CD8-positive, alpha-beta memory T cell (primary cell): ENCODE results near the gene C2CD4C. TPM values are rescaled to one million over a fixed set of nuclear protein-coding genes. Genes with fewer than 3 reads are reported as not detected.

Experiments
- CTCF ChIA-PET: fragments of 350-600 bp; sonication (Branson Sonifier 250); formaldehyde crosslinking; loops from one replicate; lab custom pipeline; 2021; ENCODE audit warnings: antibody characterized with exemption; lab: Charles Lee
- POLR2A ChIA-PET: fragments of 350-600 bp; sonication (Branson Sonifier 250); formaldehyde crosslinking; loops from one replicate; lab custom pipeline; 2021; ENCODE audit warnings: antibody characterized with exemption; lab: Charles Lee
- DNase-seq, 5 donors: peaks; one replicate each; pipeline versions ENCODE4 v3.0.0 to v3.0.0-alpha.2; 2020 to 2022; ENCODE audit warnings: mixed read lengths in 1 of 5
- H3K27ac ChIP-seq: one replicate; pipeline ENCODE4 v1.7.0; 2013; ENCODE audit warnings: low read depth, mild to moderate bottlenecking, low read length, moderate library complexity
- H3K27me3 ChIP-seq: 2 replicates; pipeline ENCODE4 v1.7.0; 2013; ENCODE audit warnings: low read length, mild to moderate bottlenecking; ENCODE audit not compliant: insufficient read depth, poor library complexity, severe bottlenecking
- H3K36me3 ChIP-seq: 2 replicates; pipeline ENCODE4 v1.7.0; 2013; ENCODE audit warnings: mild to moderate bottlenecking, low read length, moderate library complexity; ENCODE audit not compliant: insufficient read depth
- H3K4me1 ChIP-seq: 2 replicates; pipeline ENCODE4 v1.7.0; 2013; ENCODE audit warnings: mild to moderate bottlenecking, low read length, moderate library complexity; ENCODE audit not compliant: insufficient read depth
- H3K4me3 ChIP-seq: 2 replicates; pipeline ENCODE4 v1.7.0; 2013; ENCODE audit warnings: mild to moderate bottlenecking, low read length
- H3K9me3 ChIP-seq: 2 replicates; pipeline ENCODE4 v1.7.0; 2013; ENCODE audit warnings: mild to moderate bottlenecking, low read length
- H3K27ac Mint-ChIP-seq, 8 donors: one replicate each; pipeline ENCODE4 v1.8.0; 2020 to 2021; ENCODE audit warnings: mixed read lengths in 8 of 8, mild to moderate bottlenecking in 6 of 8, inconsistent platforms in 3 of 8, moderate library complexity in 3 of 8
- H3K27me3 Mint-ChIP-seq, 2 donors: one replicate each; pipeline ENCODE4 v1.8.0; 2020 to 2021; ENCODE audit warnings: mixed read lengths in 2 of 2, mild to moderate bottlenecking in 1 of 2, moderate library complexity in 1 of 2
- H3K36me3 Mint-ChIP-seq, 3 donors: one replicate each; pipeline ENCODE4 v1.8.0; 2020 to 2021; ENCODE audit warnings: mixed read lengths in 3 of 3, inconsistent platforms in 1 of 3, mild to moderate bottlenecking in 1 of 3
- H3K4me1 Mint-ChIP-seq, 3 donors: one replicate each; pipeline ENCODE4 v1.8.0; 2020 to 2021; ENCODE audit warnings: mixed read lengths in 3 of 3, inconsistent platforms in 1 of 3, mild to moderate bottlenecking in 1 of 3
- H3K4me3 Mint-ChIP-seq, 7 donors: one replicate each; pipeline ENCODE4 v1.8.0; 2020 to 2021; ENCODE audit warnings: mixed read lengths in 7 of 7, mild to moderate bottlenecking in 6 of 7, moderate library complexity in 4 of 7, inconsistent platforms in 2 of 7
- H3K9me3 Mint-ChIP-seq, 5 donors: one replicate each; pipeline ENCODE4 v1.8.0; 2020 to 2022; ENCODE audit warnings: mixed read lengths in 5 of 5, mild to moderate bottlenecking in 3 of 5, moderate library complexity in 2 of 5, inconsistent platforms in 1 of 5
- polyA plus RNA-seq: library from polyadenylated mRNA; unstranded; fragments of 300-500 nt; fragmentation: Illumina TruSeq; gene quantifications from one replicate; pipeline ENCODE4 v1.2.3, GENCODE V29; 2021
- total RNA-seq, 2 experiments: library from RNA; stranded (reverse); gene quantifications; one replicate each; pipeline ENCODE4 v1.2.3, GENCODE V29; 2021

C2CD4C gene, protein sequence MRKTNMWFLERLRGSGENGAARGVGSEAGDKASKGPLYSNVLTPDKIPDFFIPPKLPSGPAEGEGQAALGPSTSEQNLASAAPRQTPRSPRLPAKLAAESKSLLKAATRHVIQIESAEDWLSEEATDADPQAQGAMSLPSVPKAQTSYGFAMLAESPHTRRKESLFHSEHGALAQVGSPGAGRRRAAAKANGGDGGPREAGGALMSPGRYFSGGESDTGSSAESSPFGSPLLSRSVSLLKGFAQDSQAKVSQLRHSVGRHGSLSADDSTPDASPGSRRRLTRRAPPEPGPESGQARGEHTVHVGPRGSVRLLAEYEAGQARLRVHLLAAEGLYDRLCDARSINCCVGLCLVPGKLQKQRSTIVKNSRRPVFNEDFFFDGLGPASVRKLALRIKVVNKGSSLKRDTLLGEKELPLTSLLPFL
- total RNA-seq (not detected), polyA plus RNA-seq (not detected)

DNA sequence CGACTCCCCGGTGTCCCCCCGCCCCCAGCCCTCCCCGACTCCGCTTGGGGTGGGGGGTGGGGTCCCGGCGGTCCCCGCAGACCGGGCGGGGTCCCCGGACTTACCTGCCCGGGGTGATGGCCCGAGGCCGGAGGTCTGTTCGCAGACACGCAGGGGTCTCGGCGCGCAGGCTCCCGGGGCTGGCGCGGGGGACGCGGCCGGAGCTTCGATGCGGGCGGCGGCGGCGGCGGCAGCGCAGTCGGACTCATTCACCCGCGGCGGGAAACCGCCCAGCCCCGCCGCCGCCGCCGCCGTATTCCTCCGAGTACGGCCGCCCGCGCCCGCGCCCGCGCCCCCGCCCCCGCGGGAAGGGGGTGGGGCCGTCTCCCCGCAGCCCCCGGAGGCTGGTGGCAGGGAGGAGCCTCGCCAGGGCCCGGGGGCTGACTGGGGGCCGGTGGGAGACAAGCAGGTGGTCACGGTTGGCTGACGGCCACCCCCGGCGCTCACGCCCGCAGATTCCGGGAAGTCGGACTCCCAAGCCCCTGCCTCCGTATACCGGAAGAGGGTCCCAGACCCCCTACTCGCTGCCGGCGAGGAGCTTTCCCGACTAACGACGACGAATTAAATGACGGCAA is at the start of gene C2CD4C:
TSS of gene C2CD4C (minus strand) at position 246 of the 614 bp plus-strand sequence. CDS start 786 bp downstream, outside the sequence.
- Histone ChIP-seq H3K4me3 (peak within 1 kb of the TSS; percentile 15), H3K9me3 (no peaks in the 10 kb centered on the region), H3K36me3 (no peaks in the 10 kb centered on the region), H3K27me3 (peaks cover 13% of the 10 kb centered on the region), H3K4me1 (peaks cover 6% of the 10 kb centered on the region), H3K27ac (no peak within 1 kb of the TSS)
- Mint-ChIP-seq H3K9me3 (peaks cover 0 to 2% (median 0%) of the 10 kb centered on the region in 5 donors), H3K36me3 (no peaks in the 10 kb centered on the region), H3K27me3 (peaks cover 11 to 21% of the 10 kb centered on the region in 2 donors), H3K27ac (peak within 1 kb of the TSS in 6 of 8 donors; percentile 45 to 80 (median 56)), H3K4me1 (peaks cover 6 to 7% (median 6%) of the 10 kb centered on the region in 3 donors), H3K4me3 (peak within 1 kb of the TSS; percentile 56 to 91 (median 86))
- ChIA-PET POLR2A (no interaction called here), CTCF (no interaction called here)
- DNase-seq: peak in 2 of 5 donors; percentile 25 to 44

DNA sequence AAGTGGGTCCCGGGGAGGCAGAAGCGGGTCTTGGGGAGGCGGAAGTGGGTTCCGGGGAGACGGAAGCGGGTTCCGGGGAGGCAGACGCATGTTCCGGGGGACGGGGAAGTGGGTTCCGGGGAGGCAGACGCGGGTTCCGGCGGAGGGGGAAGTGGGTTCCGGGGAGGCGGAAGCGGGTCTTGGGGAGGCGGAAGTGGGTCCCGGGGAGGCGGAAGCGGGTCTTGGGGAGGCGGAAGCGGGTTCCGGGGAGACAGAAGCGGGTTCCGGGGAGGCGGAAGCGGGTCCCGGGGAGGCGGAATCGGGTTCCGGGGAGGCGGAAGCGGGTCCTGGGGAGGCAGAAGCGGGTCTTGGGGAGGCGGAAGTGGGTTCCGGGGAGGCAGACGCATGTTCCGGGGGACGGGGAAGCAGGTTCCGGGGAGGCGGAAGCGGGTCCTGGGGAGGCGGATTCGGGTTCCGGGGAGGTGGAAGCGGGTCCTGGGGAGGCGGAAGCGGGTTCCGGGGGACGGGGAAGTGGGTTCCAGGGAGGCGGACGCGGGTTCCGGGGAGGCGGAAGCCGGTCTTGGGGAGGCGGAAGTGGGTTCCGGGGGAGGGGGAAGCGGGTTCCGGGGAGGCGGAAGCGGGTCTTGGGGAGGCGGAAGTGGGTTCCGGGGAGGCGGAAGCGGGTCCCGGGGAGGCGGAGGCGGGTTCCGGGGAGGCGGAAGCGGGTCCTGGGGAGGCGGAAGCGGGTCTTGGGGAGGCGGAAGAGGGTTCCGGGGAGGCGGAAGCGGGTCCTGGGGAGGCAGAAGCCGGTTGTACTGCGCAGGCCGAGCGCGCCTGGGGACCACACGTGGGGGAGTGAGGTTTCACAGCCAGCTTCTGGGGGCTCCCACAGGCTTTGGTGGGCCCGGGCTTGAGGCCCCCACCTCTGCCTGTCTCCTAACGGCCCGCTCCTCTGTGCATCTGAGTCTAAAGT is 49.4 kb upstream of the C2CD4C start:
- Histone ChIP-seq H3K4me1 (no peaks in the 10 kb centered on the region), H3K27me3 (peaks cover 12% of the 10 kb centered on the region), H3K4me3 (no peak overlapping the region), H3K36me3 (no peaks in the 10 kb centered on the region), H3K27ac (no peak overlapping the region), H3K9me3 (no peaks in the 10 kb centered on the region)
- Mint-ChIP-seq H3K9me3 (peaks cover 0 to 4% (median 0%) of the 10 kb centered on the region in 5 donors), H3K36me3 (no peaks in the 10 kb centered on the region), H3K4me1 (peaks cover 8 to 18% (median 14%) of the 10 kb centered on the region in 3 donors), H3K27ac (no peak overlapping the region), H3K27me3 (peaks cover 8 to 28% of the 10 kb centered on the region in 2 donors), H3K4me3 (peak overlapping the region in 1 of 7 donors; percentile 47)
- CTCF ChIA-PET: no interaction called here
- DNase-seq: no peak
- POLR2A ChIA-PET: no interaction called here

DNA sequence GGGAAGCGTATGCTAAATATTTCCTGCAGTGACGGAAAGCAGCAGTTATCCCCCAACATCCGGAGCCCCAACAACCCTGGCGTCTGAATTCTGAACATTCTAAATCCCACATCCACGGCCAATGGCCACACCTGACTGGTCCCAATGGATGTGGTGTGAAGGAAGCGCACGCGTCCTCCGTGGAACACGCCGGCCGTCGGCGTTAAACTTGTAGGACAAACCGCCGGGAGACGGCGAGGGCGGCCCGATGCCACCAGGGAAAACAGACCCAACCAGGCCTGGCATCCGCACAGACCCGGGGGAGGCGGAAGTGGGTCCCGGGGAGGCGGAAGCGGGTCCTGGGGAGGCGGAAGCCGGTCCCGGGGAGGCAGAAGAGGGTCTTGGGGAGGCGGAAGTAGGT is 48.7 kb upstream of the C2CD4C start:
- no peaks in the 10 kb centered on the region for H3K36me3 Mint-ChIP-seq
- H3K36me3 ChIP-seq: no peaks in the 10 kb centered on the region
- ChIA-PET POLR2A (no interaction called here), CTCF (no interaction called here)
- H3K4me1 ChIP-seq: no peaks in the 10 kb centered on the region
- H3K27ac Mint-ChIP-seq: peak overlapping the region in 1 of 8 donors; percentile 56
- no peak overlapping the region for H3K4me3 ChIP-seq
- no peak overlapping the region for H3K27ac ChIP-seq
- no peak overlapping the region for H3K4me3 Mint-ChIP-seq
- H3K27me3 ChIP-seq: peaks cover 11% of the 10 kb centered on the region
- H3K9me3 ChIP-seq: no peaks in the 10 kb centered on the region
- H3K27me3 Mint-ChIP-seq: peaks cover 7 to 26% of the 10 kb centered on the region in 2 donors
- H3K4me1 Mint-ChIP-seq: peaks cover 8 to 18% (median 14%) of the 10 kb centered on the region in 3 donors
- no peak for DNase-seq
- H3K9me3 Mint-ChIP-seq: peaks cover 0 to 2% (median 0%) of the 10 kb centered on the region in 5 donors

DNA sequence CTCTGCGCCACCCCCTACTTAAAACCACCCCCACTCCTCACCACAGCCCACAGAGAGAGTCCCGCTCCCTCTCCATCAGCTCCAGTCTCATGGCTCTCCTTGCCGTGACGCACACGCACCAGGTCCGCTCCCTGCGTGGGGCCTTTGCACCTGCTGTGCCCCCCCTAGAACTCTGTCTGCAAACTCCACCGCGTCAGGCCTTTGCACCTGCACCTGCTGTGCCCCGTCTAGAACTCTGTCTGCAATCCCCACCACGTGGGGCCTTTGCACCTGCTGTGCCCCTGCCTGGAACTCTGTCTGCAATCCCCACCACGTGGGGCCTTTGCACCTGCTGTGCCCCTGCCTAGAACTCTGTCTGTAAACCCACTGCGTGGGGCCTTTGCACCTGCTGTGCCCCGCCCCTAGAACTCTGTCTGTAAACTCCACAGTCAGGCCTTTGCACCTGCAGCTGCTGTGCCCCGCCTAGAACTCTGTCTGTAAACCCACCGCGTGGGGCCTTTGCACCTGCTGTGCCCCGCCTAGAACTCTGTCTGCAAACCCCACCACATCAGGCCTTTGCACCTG is 47.7 kb upstream of the C2CD4C start:
- Mint-ChIP-seq H3K27ac (no peak overlapping the region), H3K4me1 (peaks cover 7 to 18% (median 13%) of the 10 kb centered on the region in 3 donors), H3K36me3 (no peaks in the 10 kb centered on the region), H3K9me3 (peaks cover 0 to 2% (median 0%) of the 10 kb centered on the region in 5 donors), H3K4me3 (no peak overlapping the region), H3K27me3 (peaks cover 7 to 17% of the 10 kb centered on the region in 2 donors)
- no peaks in the 10 kb centered on the region for H3K9me3 ChIP-seq
- ChIA-PET CTCF (no interaction called here), POLR2A (no interaction called here)
- H3K4me3 ChIP-seq: no peak overlapping the region
- H3K4me1 ChIP-seq: no peaks in the 10 kb centered on the region
- no peaks in the 10 kb centered on the region for H3K36me3 ChIP-seq
- no peak for DNase-seq
- peaks cover 5% of the 10 kb centered on the region for H3K27me3 ChIP-seq
- no peak overlapping the region for H3K27ac ChIP-seq

DNA sequence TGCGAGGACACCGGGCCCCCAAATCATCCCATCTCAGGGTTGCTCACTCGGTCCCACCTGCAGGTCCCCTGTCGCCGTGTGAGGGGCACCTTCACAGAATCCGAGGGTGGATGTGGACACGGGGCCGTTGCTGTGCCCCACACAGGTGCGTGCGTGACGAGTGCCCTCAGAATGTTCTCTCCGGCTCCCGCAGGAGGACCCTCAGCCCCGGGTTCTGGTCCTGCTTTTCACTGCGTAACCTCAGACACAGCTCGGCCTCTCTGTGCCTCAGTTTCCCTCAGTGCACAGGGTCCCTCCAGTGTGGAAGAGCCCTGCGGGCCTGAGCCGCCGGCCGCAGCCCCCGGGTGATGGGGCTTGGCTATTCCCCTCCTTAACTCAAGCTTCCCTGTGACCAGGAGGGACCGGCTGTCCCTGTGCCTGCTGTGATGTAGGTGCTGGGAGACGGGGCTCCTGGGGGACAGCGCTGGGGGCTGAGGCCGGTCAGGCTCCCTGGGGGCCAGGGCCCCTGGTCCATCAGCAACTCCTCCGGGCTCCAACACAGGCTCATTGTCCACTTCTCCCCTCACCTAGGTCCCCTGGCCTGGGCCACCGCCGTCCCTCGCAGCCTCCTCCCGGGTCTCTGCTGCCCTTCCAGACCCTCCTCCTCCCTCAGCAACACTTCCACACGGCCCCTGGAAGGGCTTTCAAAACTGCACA is 47.1 kb upstream of the C2CD4C start:
- H3K4me3 ChIP-seq: no peak overlapping the region
- H3K4me3 Mint-ChIP-seq: no peak overlapping the region
- no peaks in the 10 kb centered on the region for H3K36me3 Mint-ChIP-seq
- POLR2A ChIA-PET: no interaction called here
- H3K27ac ChIP-seq: no peak overlapping the region
- no peak for DNase-seq
- no peaks in the 10 kb centered on the region for H3K9me3 ChIP-seq
- CTCF ChIA-PET: no interaction called here
- H3K27ac Mint-ChIP-seq: no peak overlapping the region
- peaks cover 5% of the 10 kb centered on the region for H3K27me3 ChIP-seq
- peaks cover 6 to 18% (median 10%) of the 10 kb centered on the region in 3 donors for H3K4me1 Mint-ChIP-seq
- no peaks in the 10 kb centered on the region for H3K4me1 ChIP-seq
- no peaks in the 10 kb centered on the region for H3K36me3 ChIP-seq
- peaks cover 0 to 2% (median 0%) of the 10 kb centered on the region in 5 donors for H3K9me3 Mint-ChIP-seq
- H3K27me3 Mint-ChIP-seq: peaks cover 7 to 15% of the 10 kb centered on the region in 2 donors

DNA sequence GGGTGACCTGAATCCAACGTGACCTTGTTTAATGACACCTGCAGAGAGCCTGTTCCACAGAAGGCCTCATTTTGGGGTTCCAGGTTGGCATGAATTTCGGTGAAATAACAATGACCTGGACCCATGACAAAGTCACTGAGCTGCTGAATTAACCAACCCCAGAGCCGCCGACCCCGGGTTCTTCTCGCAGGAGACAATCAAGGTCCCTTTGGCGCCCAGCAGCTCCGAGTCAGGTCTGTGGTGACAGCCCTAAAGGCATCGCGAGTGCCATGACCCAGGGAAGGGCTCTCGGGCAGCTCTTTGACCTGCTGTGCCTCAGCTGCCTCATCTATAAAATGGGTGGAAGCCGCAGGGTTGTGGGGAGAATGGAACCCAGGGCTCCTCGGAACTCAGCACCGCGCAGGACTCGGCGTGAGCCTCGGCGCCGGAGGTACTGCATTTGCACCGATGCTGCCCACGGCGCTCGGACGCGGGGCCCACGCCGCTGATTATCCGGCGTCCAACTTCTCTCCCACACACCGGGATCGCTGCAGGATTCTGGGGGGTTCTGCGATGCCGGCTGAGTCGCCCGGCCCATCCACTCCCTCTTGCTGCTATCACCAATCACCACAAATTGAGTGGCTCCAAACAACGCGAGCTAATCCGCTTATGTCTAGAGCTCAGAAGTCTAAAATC is 46.2 kb upstream of the C2CD4C start:
- no peaks in the 10 kb centered on the region for H3K9me3 ChIP-seq
- no peaks in the 10 kb centered on the region for H3K36me3 Mint-ChIP-seq
- H3K27ac Mint-ChIP-seq: peak overlapping the region in 1 of 8 donors; percentile 14
- H3K4me1 Mint-ChIP-seq: peaks cover 6 to 18% (median 10%) of the 10 kb centered on the region in 3 donors
- H3K36me3 ChIP-seq: no peaks in the 10 kb centered on the region
- H3K4me3 ChIP-seq: no peak overlapping the region
- H3K4me1 ChIP-seq: no peaks in the 10 kb centered on the region
- H3K27me3 Mint-ChIP-seq: peaks cover 7 to 15% of the 10 kb centered on the region in 2 donors
- H3K27me3 ChIP-seq: peaks cover 5% of the 10 kb centered on the region
- POLR2A ChIA-PET: no interaction called here
- H3K4me3 Mint-ChIP-seq: no peak overlapping the region
- DNase-seq: no peak
- no peak overlapping the region for H3K27ac ChIP-seq
- CTCF ChIA-PET: no interaction called here
- H3K9me3 Mint-ChIP-seq: peaks cover 0 to 2% (median 0%) of the 10 kb centered on the region in 5 donors

DNA sequence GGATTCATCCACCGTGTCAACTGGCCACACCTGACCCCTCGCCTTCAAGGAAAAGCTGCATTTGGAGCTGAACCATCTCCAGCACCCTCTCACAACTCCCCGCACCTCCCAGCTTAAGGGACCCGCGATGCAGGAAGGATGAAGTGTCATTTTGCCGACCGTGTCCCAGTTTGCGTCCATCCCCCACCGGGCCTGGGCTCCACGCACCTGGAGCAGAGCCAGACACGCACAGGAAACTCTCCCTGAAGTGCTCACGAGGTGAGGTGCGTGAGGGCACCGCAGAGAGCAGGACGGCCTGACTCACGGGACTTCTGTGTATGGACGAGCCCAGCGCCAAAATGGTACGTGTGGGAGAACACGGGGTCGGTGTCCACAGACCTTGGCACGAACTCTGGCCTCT is 44.7 kb upstream of the C2CD4C start:
- H3K27ac Mint-ChIP-seq: no peak overlapping the region
- CTCF ChIA-PET: no interaction called here
- peaks cover 1 to 10% of the 10 kb centered on the region in 2 donors for H3K27me3 Mint-ChIP-seq
- no peak overlapping the region for H3K4me3 ChIP-seq
- POLR2A ChIA-PET: no interaction called here
- H3K9me3 ChIP-seq: no peaks in the 10 kb centered on the region
- H3K27me3 ChIP-seq: no peaks in the 10 kb centered on the region
- no peak overlapping the region for H3K27ac ChIP-seq
- H3K4me1 ChIP-seq: no peaks in the 10 kb centered on the region
- DNase-seq: no peak
- H3K36me3 Mint-ChIP-seq: no peaks in the 10 kb centered on the region
- peaks cover 1 to 12% (median 5%) of the 10 kb centered on the region in 3 donors for H3K4me1 Mint-ChIP-seq
- no peaks in the 10 kb centered on the region for H3K36me3 ChIP-seq
- H3K9me3 Mint-ChIP-seq: peaks cover 0 to 2% (median 0%) of the 10 kb centered on the region in 5 donors
- H3K4me3 Mint-ChIP-seq: no peak overlapping the region
